SK-N-SH (cell line): ENCODE results near the gene USP4. TPM values are rescaled to one million over a fixed set of nuclear protein-coding genes. Genes with fewer than 3 reads are reported as not detected.

ENCODE experiments used
- CTCF ChIA-PET: fragments of 300-600, 350-600 bp; formaldehyde crosslinking; extraction: SDS; loops from one replicate; lab custom pipeline; 2021; lab: Yijun Ruan, JAX
- POLR2A ChIA-PET: fragments of 350-600 bp; sonication (Branson Sonifier 250); formaldehyde crosslinking; extraction: SDS; loops from one replicate; lab custom pipeline; 2020; ENCODE audit warnings: antibody characterized with exemption, inconsistent platforms; lab: Yijun Ruan, JAX
- DNase-seq: peaks from one replicate; pipeline ENCODE4 v3.0.0; 2012
- H2AFZ ChIP-seq: fragments of 200-600 bp; sonication (generic); 2 replicates; pipeline ENCODE4 v1.8.1; 2016; ENCODE audit warnings: antibody characterized with exemption, mild to moderate bottlenecking, low read depth
- H3F3A ChIP-seq: fragments of 200-600 bp; sonication (generic); replicated peaks from 2 replicates; pipeline ENCODE3; 2016; ENCODE audit warnings: antibody characterized with exemption, mild to moderate bottlenecking; ENCODE audit not compliant: insufficient read depth
- H3K27ac ChIP-seq, 2 experiments: fragments of 200-500 bp in 1 of 2; fragments of 200-600 bp in 1 of 2; sonication (Bioruptor generic) in 1 of 2; sonication (generic), shearing (Covaris generic) in 1 of 2; 2 replicates each; pipeline versions ENCODE4 v1.5.1 to v1.6.1; 2014 to 2016; ENCODE audit warnings: low read depth in 2 of 2, inconsistent platforms in 1 of 2, low read length in 1 of 2, mild to moderate bottlenecking in 1 of 2, mixed read lengths in 1 of 2
- H3K27me3 ChIP-seq: fragments of 200-600 bp; sonication (generic), shearing (Covaris generic); 2 replicates; pipeline ENCODE4 v1.6.1; 2016; ENCODE audit warnings: mixed run types; ENCODE audit not compliant: insufficient read depth
- H3K36me3 ChIP-seq, 2 experiments: fragments of 200-500 bp in 1 of 2; fragments of 200-600 bp in 1 of 2; sonication (Bioruptor generic) in 1 of 2; sonication (generic) in 1 of 2; replicated peaks in 1 of 2; 2 replicates each; pipeline versions ENCODE3 to v1.5.1; 2014 to 2016; ENCODE audit warnings: low read length in 1 of 2, mild to moderate bottlenecking in 1 of 2; ENCODE audit not compliant: insufficient read depth in 2 of 2, control insufficient read depth in 1 of 2
- H3K4me1 ChIP-seq, 2 experiments: fragments of 200-500 bp in 1 of 2; fragments of 200-600 bp in 1 of 2; sonication (Bioruptor generic) in 1 of 2; sonication (generic), shearing (Covaris generic) in 1 of 2; 2 replicates each; pipeline versions ENCODE4 v1.5.1 to v1.6.1; 2014 to 2016; ENCODE audit warnings: low read depth in 1 of 2, low read length in 1 of 2, mixed run types in 1 of 2; ENCODE audit not compliant: insufficient read depth in 2 of 2, control insufficient read depth in 1 of 2
- H3K4me2 ChIP-seq: fragments of 200-600 bp; sonication (generic), shearing (Covaris generic); 2 replicates; pipeline ENCODE4 v1.6.1; 2017; ENCODE audit warnings: mixed run types
- H3K4me3 ChIP-seq, 2 experiments: fragments of 200-500 bp in 1 of 2; fragments of 200-600 bp in 1 of 2; sonication (Bioruptor generic) in 1 of 2; sonication (generic), shearing (Covaris generic) in 1 of 2; 2 replicates each; pipeline versions ENCODE4 v1.5.1 to v1.8.1; 2014 to 2016; ENCODE audit warnings: low read depth in 2 of 2, inconsistent platforms in 1 of 2, low read length in 1 of 2, mild to moderate bottlenecking in 1 of 2, mixed read lengths in 1 of 2, moderate library complexity in 1 of 2
- H3K79me2 ChIP-seq: fragments of 200-600 bp; sonication (generic); 2 replicates; pipeline ENCODE4 v1.8.1; 2017; ENCODE audit warnings: mild to moderate bottlenecking; ENCODE audit not compliant: insufficient read depth
- H3K9ac ChIP-seq: fragments of 200-600 bp; sonication (generic); 2 replicates; pipeline ENCODE4 v1.6.1; 2017; ENCODE audit warnings: mixed run types
- H3K9me2 ChIP-seq: fragments of 200-600 bp; sonication (generic); 2 replicates; pipeline ENCODE4 v1.6.1; 2017; ENCODE audit warnings: mixed run types
- H3K9me3 ChIP-seq: fragments of 200-600 bp; sonication (generic); 2 replicates; pipeline ENCODE4 v1.6.1; 2017; ENCODE audit warnings: mixed run types, mild to moderate bottlenecking, moderate library complexity
- H4K20me1 ChIP-seq: fragments of 200-600 bp; sonication (generic); 2 replicates; pipeline ENCODE4 v1.6.1; 2017; ENCODE audit warnings: mild to moderate bottlenecking, mixed run types; ENCODE audit not compliant: insufficient read depth
- CTCF ChIP-seq: fragments of 200-600 bp; sonication (generic); IDR thresholded peaks from 2 replicates; pipeline ENCODE4 v1.6.1; 2017; ENCODE audit warnings: antibody characterized with exemption, mild to moderate bottlenecking, moderate library complexity
- EP300 ChIP-seq, 2 experiments: IDR thresholded peaks; 2 replicates each; pipeline versions ENCODE4 v1.4.0 to v1.6.1; 2012; ENCODE audit warnings: borderline replicate concordance in 1 of 2, low read depth in 1 of 2, low read length in 1 of 2
- FOXJ3 ChIP-seq: sonication (generic); formaldehyde crosslinking; IDR thresholded peaks from 2 replicates; pipeline ENCODE4 v1.5.1; 2020; ENCODE audit warnings: mild to moderate bottlenecking, missing genetic modification reagents
- FOXM1 ChIP-seq: IDR thresholded peaks from 2 replicates; pipeline ENCODE4 v1.4.0; 2012; ENCODE audit warnings: low read depth, mild to moderate bottlenecking
- GATA2 ChIP-seq: sonication (generic); formaldehyde crosslinking; IDR thresholded peaks from 2 replicates; pipeline ENCODE4 v1.5.0; 2020; ENCODE audit warnings: mild to moderate bottlenecking, missing genetic modification reagents
- IRF3 ChIP-seq: fragments of 150-350 bp; IDR thresholded peaks from 2 replicates; pipeline ENCODE4 v1.6.1; 2016; ENCODE audit warnings: mild to moderate bottlenecking, low read depth, low read length
- JUND ChIP-seq: IDR thresholded peaks from 2 replicates; pipeline ENCODE4 v1.4.0; 2012
- MAX ChIP-seq: IDR thresholded peaks from 2 replicates; pipeline ENCODE4 v1.4.0; 2012; ENCODE audit warnings: low read depth
- NFIC ChIP-seq: IDR thresholded peaks from 2 replicates; pipeline ENCODE4 v1.4.0; 2012; ENCODE audit warnings: borderline replicate concordance
- PBX3 ChIP-seq: IDR thresholded peaks from 2 replicates; pipeline ENCODE4; 2012
- RAD21 ChIP-seq: IDR thresholded peaks from 2 replicates; pipeline ENCODE4 v1.6.1; 2012; ENCODE audit warnings: mild to moderate bottlenecking, low read length
- RCOR1 ChIP-seq: fragments of 150-350 bp; IDR thresholded peaks from 2 replicates; pipeline ENCODE4 v1.6.1; 2017; ENCODE audit warnings: antibody characterized with exemption, low read length
- RFX5 ChIP-seq: IDR thresholded peaks from 2 replicates; pipeline ENCODE4 v1.6.1; 2012; ENCODE audit warnings: mild to moderate bottlenecking, improper control_type of control experiment, low read length
- RXRA ChIP-seq: IDR thresholded peaks from 2 replicates; pipeline ENCODE4 v1.4.0; 2012; ENCODE audit warnings: low read depth, mild to moderate bottlenecking, borderline replicate concordance
- TCF12 ChIP-seq: IDR thresholded peaks from 2 replicates; pipeline ENCODE4 v1.4.0; 2012
- TEAD4 ChIP-seq: IDR thresholded peaks from 2 replicates; pipeline ENCODE4 v1.4.0; 2012; ENCODE audit warnings: mild to moderate bottlenecking, borderline replicate concordance; ENCODE audit not compliant: insufficient read depth
- USF2 ChIP-seq: fragments of 150-350 bp; IDR thresholded peaks from 2 replicates; pipeline ENCODE4 v1.6.1; 2017; ENCODE audit warnings: antibody characterized with exemption, low read length, low read depth, borderline replicate concordance
- WGBS: methylation state at CpG from one replicate; pipeline ENCODE4 v1.1.6; 2017; ENCODE audit warnings: low lambda C conversion rate; 5-methylcytosine and 5-hydroxymethylcytosine counted together
- polyA plus RNA-seq, 3 experiments: library from polyadenylated mRNA; depleted of rRNA; stranded (reverse); fragments of >200 nt; gene quantifications; 2 replicates each; pipeline ENCODE4 v1.2.3, GENCODE V29; 2012

The USP4 gene
- polyA plus RNA-seq, 1 of the 3 experiments (the other 2 are of a cell fraction): 33.2 TPM

GRCh38 chr3:49311283-49311682, 28.6 kb downstream of the USP4 start:
- peaks cover 10% of the 10 kb centered on the region for H3F3A ChIP-seq
- no peaks in the 10 kb centered on the region for H3K27me3 ChIP-seq
- WGBS: 98% methylated on average over 3 of the region's 3 CpGs
- no peak for DNase-seq
- POLR2A ChIA-PET: interaction anchor here (0.9 kb wide), 1 partner anchor 28 kb away, joined by 3 read pairs; the partner anchor contains the start of gene USP4
- no peaks in the 10 kb centered on the region for H4K20me1 ChIP-seq
- no peak for TF ChIP-seq CTCF
- no peak for TF ChIP-seq RXRA
- TF ChIP-seq NFIC: no peak
- TF ChIP-seq MAX: no peak
- TF ChIP-seq IRF3: no peak
- no peak for TF ChIP-seq PBX3
- no peak for TF ChIP-seq TCF12
- no peak for TF ChIP-seq RCOR1
- TF ChIP-seq EP300 (IDR thresholded peaks at IDR 0.05; ENCODE audit: borderline replicate concordance in 1 of 2, low read depth in 1 of 2, low read length in 1 of 2): no peak
- no peak for TF ChIP-seq TEAD4
- TF ChIP-seq RAD21: no peak
- no peak for TF ChIP-seq JUND
- TF ChIP-seq GATA2 (CRISPR knock-in tag): no peak
- no peak for TF ChIP-seq FOXM1
- no peak for TF ChIP-seq USF2
- no peak for TF ChIP-seq FOXJ3 (CRISPR knock-in tag)
- no peak for TF ChIP-seq RFX5
- TF ChIP-seq, all 33 proteins: peak for 0
- Histone ChIP-seq H3K9me2 (no peaks in the 10 kb centered on the region), H3K79me2 (peaks cover 10% of the 10 kb centered on the region; the same call in 1 of the 2 replicates), H3K9me3 (no peaks in the 10 kb centered on the region), H3K4me2 (no peak overlapping the region), H2AFZ (no peak overlapping the region), H3K9ac (no peak overlapping the region), H3K4me3 (no peak overlapping the region), H3K27ac (no peak overlapping the region), H3K36me3 (peaks cover 14 to 53% of the 10 kb centered on the region in 2 experiments), H3K4me1 (no peaks in the 10 kb centered on the region)
- CTCF ChIA-PET: interaction anchor here (0.6 kb wide), 1 partner anchor 83 kb away, joined by 4 read pairs; no protein-coding TSS in a partner anchor
